SJSA1 (cell line): Measurements from ENCODE around the gene SPZ1. TPM values are rescaled to one million over a fixed set of nuclear protein-coding genes. Genes with fewer than 3 reads are reported as not detected.
"Not testable (repeated sequence)": the region's sequence is repeated elsewhere in the genome, so short reads cannot be mapped to it uniquely, and the experiment has no call there.

Source experiments
- DNase-seq, 2 experiments: peaks; one replicate each; pipeline ENCODE4 v3.0.0-alpha.2; 2015 to 2020; ENCODE audit warnings: low spot score in 2 of 2, low read depth in 1 of 2
- H3K27ac ChIP-seq: fragments of 250-450 bp; sonication (Bioruptor Pico); 2 replicates; pipeline ENCODE4 v1.5.1; 2020; ENCODE audit warnings: mild to moderate bottlenecking, moderate library complexity
- H3K27me3 ChIP-seq: fragments of 250-450 bp; sonication (Bioruptor Pico); replicated peaks from 2 replicates; pipeline ENCODE4 v1.5.1; 2020; ENCODE audit warnings: mild to moderate bottlenecking, moderate library complexity
- H3K36me3 ChIP-seq: fragments of 250-450 bp; sonication (Bioruptor Pico); 2 replicates; pipeline ENCODE4 v1.5.1; 2020; ENCODE audit warnings: mild to moderate bottlenecking
- H3K4me1 ChIP-seq: fragments of 250-450 bp; sonication (Bioruptor Pico); replicated peaks from 2 replicates; pipeline ENCODE4 v1.6.1; 2021; ENCODE audit warnings: mild to moderate bottlenecking
- H3K4me3 ChIP-seq: fragments of 250-450 bp; sonication (Bioruptor Pico); 2 replicates; pipeline ENCODE4 v1.5.1; 2020; ENCODE audit warnings: mild to moderate bottlenecking
- H3K9me3 ChIP-seq: fragments of 250-450 bp; sonication (Bioruptor Pico); replicated peaks from 2 replicates; pipeline ENCODE4 v1.5.1; 2020; ENCODE audit warnings: mild to moderate bottlenecking
- total RNA-seq: library from RNA; depleted of rRNA; stranded (reverse); fragments of >200 nt; shearing (Covaris generic); gene quantifications from 2 replicates; pipeline ENCODE4 v1.2.3, GENCODE V29; 2014

The SPZ1 gene
- total RNA-seq, 1 experiment from 2014 or later, result not detected

GRCh38 chr5:80301342-80301741 lies 18.5 kb upstream of the SPZ1 start:
- DNase-seq, H3K9me3 ChIP-seq, H3K4me3 ChIP-seq, H3K4me1 ChIP-seq, H3K27ac ChIP-seq, H3K36me3 ChIP-seq, H3K27me3 ChIP-seq: not testable (repeated sequence)

- no peaks in the 10 kb centered on the region for H3K9me3 ChIP-seq
- H3K27me3 ChIP-seq, result no peaks in the 10 kb centered on the region
- H3K36me3 ChIP-seq, result no peaks in the 10 kb centered on the region
- DNase-seq, result no peak
- no peak overlapping the region for H3K27ac ChIP-seq
- H3K4me1 ChIP-seq, result no peaks in the 10 kb centered on the region
- H3K4me3 ChIP-seq, result no peak overlapping the region
Measured at GRCh38 chr5:80302636-80303035, 17.2 kb upstream of the SPZ1 start.

GRCh38 chr5:80308526-80308925 lies 11.3 kb upstream of the SPZ1 start:
- H3K27me3 ChIP-seq, result no peaks in the 10 kb centered on the region
- no peak for DNase-seq
- no peak overlapping the region for H3K4me3 ChIP-seq
- no peaks in the 10 kb centered on the region for H3K36me3 ChIP-seq
- no peak overlapping the region for H3K27ac ChIP-seq
- no peaks in the 10 kb centered on the region for H3K4me1 ChIP-seq
- H3K9me3 ChIP-seq, result no peaks in the 10 kb centered on the region

- H3K27me3 ChIP-seq, result no peaks in the 10 kb centered on the region
- H3K36me3 ChIP-seq, result no peaks in the 10 kb centered on the region
- no peak overlapping the region for H3K27ac ChIP-seq
- H3K4me1 ChIP-seq, result no peaks in the 10 kb centered on the region
- DNase-seq, result no peak
- H3K4me3 ChIP-seq, result no peak overlapping the region
- H3K9me3 ChIP-seq, result no peaks in the 10 kb centered on the region
Measured at GRCh38 chr5:80309871-80310665, 9.7 kb upstream of the SPZ1 start.

GRCh38 chr5:80315244-80315643 lies 4.6 kb upstream of the SPZ1 start:
- H3K4me1 ChIP-seq, result no peaks in the 10 kb centered on the region
- no peak overlapping the region for H3K4me3 ChIP-seq
- no peak for DNase-seq
- no peaks in the 10 kb centered on the region for H3K36me3 ChIP-seq
- no peak overlapping the region for H3K27ac ChIP-seq
- H3K27me3 ChIP-seq, result no peaks in the 10 kb centered on the region
- no peaks in the 10 kb centered on the region for H3K9me3 ChIP-seq

- Histone ChIP-seq H3K4me3 (no peak overlapping the region), H3K9me3 (no peaks in the 10 kb centered on the region), H3K4me1 (no peaks in the 10 kb centered on the region), H3K27ac (no peak overlapping the region), H3K36me3 (no peaks in the 10 kb centered on the region), H3K27me3 (no peaks in the 10 kb centered on the region)
- DNase-seq, result no peak
Measured at GRCh38 chr5:80318212-80318611, 1.6 kb upstream of the SPZ1 start.

- Histone ChIP-seq H3K4me1 (no peaks in the 10 kb centered on the region), H3K27ac (no peak overlapping the region), H3K36me3 (no peaks in the 10 kb centered on the region), H3K4me3 (no peak overlapping the region), H3K27me3 (no peaks in the 10 kb centered on the region; the same call in 1 of the 2 replicates), H3K9me3 (no peaks in the 10 kb centered on the region)
- DNase-seq, result no peak
Measured at GRCh38 chr5:80324912-80325311, 5.1 kb downstream of the SPZ1 start.

- Histone ChIP-seq H3K27me3 (no peaks in the 10 kb centered on the region; the same call in 1 of the 2 replicates), H3K27ac (no peak overlapping the region), H3K4me3 (no peak overlapping the region), H3K4me1 (no peaks in the 10 kb centered on the region), H3K36me3 (no peaks in the 10 kb centered on the region), H3K9me3 (no peaks in the 10 kb centered on the region)
- no peak for DNase-seq
Measured at GRCh38 chr5:80326468-80326867, 6.7 kb downstream of the SPZ1 start.

- no peaks in the 10 kb centered on the region for H3K27me3 ChIP-seq
- no peaks in the 10 kb centered on the region for H3K36me3 ChIP-seq
- no peaks in the 10 kb centered on the region for H3K4me1 ChIP-seq
- DNase-seq, result no peak
- no peaks in the 10 kb centered on the region for H3K9me3 ChIP-seq
- H3K4me3 ChIP-seq, result no peak overlapping the region
- no peak overlapping the region for H3K27ac ChIP-seq
Measured at GRCh38 chr5:80337379-80337778, 17.6 kb downstream of the SPZ1 start.

GRCh38 chr5:80339116-80339515 lies 19.3 kb downstream of the SPZ1 start:
- no peak for DNase-seq
- no peaks in the 10 kb centered on the region for H3K4me1 ChIP-seq
- H3K27ac ChIP-seq, result no peak overlapping the region
- H3K9me3 ChIP-seq, result no peaks in the 10 kb centered on the region
- H3K27me3 ChIP-seq, result no peaks in the 10 kb centered on the region
- no peaks in the 10 kb centered on the region for H3K36me3 ChIP-seq
- no peak overlapping the region for H3K4me3 ChIP-seq

GRCh38 chr5:80341016-80341775 lies 21.4 kb downstream of the SPZ1 start:
- no peaks in the 10 kb centered on the region for H3K9me3 ChIP-seq

GRCh38 chr5:80343067-80343466 lies 23.3 kb downstream of the SPZ1 start:
- Histone ChIP-seq H3K9me3 (no peaks in the 10 kb centered on the region), H3K4me1 (no peaks in the 10 kb centered on the region), H3K27ac (no peak overlapping the region), H3K27me3 (no peaks in the 10 kb centered on the region), H3K36me3 (no peaks in the 10 kb centered on the region), H3K4me3 (no peak overlapping the region)
- no peak for DNase-seq

More at GRCh38 chr5:80341016-80341775, 21.4 kb downstream of the SPZ1 start:
- Histone ChIP-seq H3K4me3 (no peak overlapping the region), H3K36me3 (no peaks in the 10 kb centered on the region), H3K4me1 (no peaks in the 10 kb centered on the region), H3K27me3 (no peaks in the 10 kb centered on the region), H3K27ac (no peak overlapping the region)
- DNase-seq, result no peak

- Histone ChIP-seq H3K4me3 (no peak overlapping the region), H3K9me3 (no peaks in the 10 kb centered on the region), H3K27ac (no peak overlapping the region), H3K36me3 (no peaks in the 10 kb centered on the region), H3K4me1 (no peaks in the 10 kb centered on the region), H3K27me3 (no peaks in the 10 kb centered on the region)
- DNase-seq, result no peak
Measured at GRCh38 chr5:80346055-80346454, 26.3 kb downstream of the SPZ1 start.

- Histone ChIP-seq H3K36me3 (no peaks in the 10 kb centered on the region), H3K4me1 (no peaks in the 10 kb centered on the region), H3K27me3 (no peaks in the 10 kb centered on the region), H3K9me3 (no peaks in the 10 kb centered on the region), H3K27ac (no peak overlapping the region), H3K4me3 (no peak overlapping the region)
- no peak for DNase-seq
Measured at GRCh38 chr5:80348171-80348570, 28.4 kb downstream of the SPZ1 start.
